SH-SY5Y (cell line): Measurements from ENCODE around the gene FBXO24.

Experiments
- GATA2 ChIP-seq: IDR thresholded peaks from 2 replicates; pipeline ENCODE4 v1.6.1; 2011; ENCODE audit warnings: mild to moderate bottlenecking, low read depth, low read length
- GATA3 ChIP-seq: IDR thresholded peaks from 2 replicates; pipeline ENCODE4 v1.6.1; 2011; ENCODE audit warnings: low read depth, mild to moderate bottlenecking, low read length, moderate library complexity

- no peak for TF ChIP-seq GATA2
- no peak for TF ChIP-seq GATA3
Measured at GRCh38 chr7:100544967-100545359, 41.2 kb upstream of the FBXO24 start.
